Natural killer cell treated with Interleukin-12 subunit alpha and Interleukin-12 subunit beta and Interleukin-15 and Interleukin-18, amount 100 ng/mL, for 72 hours (primary cell): Measurements from ENCODE around the gene GMDS. TPM values are rescaled to one million over a fixed set of nuclear protein-coding genes. Genes with fewer than 3 reads are reported as not detected.
A peak's percentile ranks its signal among the peaks of the same experiment; 100 is the strongest.

Experiments used
- ATAC-seq, 2 donors: fragments of 150-1000 bp; cut with Tn5 transposase in 1 of 2; sonication (Bioruptor Pico), chemical (Tn5 transposase) in 1 of 2; 2 replicates each; pipeline ENCODE4 v1.10.0; 2021
- DNase-seq: peaks from one replicate; pipeline ENCODE4 v3.0.0; 2022; ENCODE audit warnings: low spot score
- H3K27ac Mint-ChIP-seq, 2 donors: 1 replicate in 1 of 2; 2 replicates in 1 of 2; pipeline ENCODE4 v1.8.0; 2022; ENCODE audit warnings: mixed read lengths in 2 of 2, mild to moderate bottlenecking in 1 of 2, moderate library complexity in 1 of 2
- H3K27me3 Mint-ChIP-seq, 2 donors: 1 replicate in 1 of 2; 2 replicates in 1 of 2; pipeline ENCODE4 v1.8.0; 2022; ENCODE audit warnings: mixed read lengths in 2 of 2
- H3K36me3 Mint-ChIP-seq: one replicate; pipeline ENCODE4 v1.8.0; 2022; ENCODE audit warnings: mixed read lengths
- H3K4me1 Mint-ChIP-seq, 2 donors: 1 replicate in 1 of 2; 2 replicates in 1 of 2; pipeline ENCODE4 v1.8.0; 2022; ENCODE audit warnings: low read depth in 2 of 2, mixed read lengths in 2 of 2, mild to moderate bottlenecking in 1 of 2
- H3K4me3 Mint-ChIP-seq: one replicate; pipeline ENCODE4 v1.8.0; 2022; ENCODE audit warnings: mixed read lengths
- H3K9me3 Mint-ChIP-seq: 2 replicates; pipeline ENCODE4 v1.8.0; 2022; ENCODE audit warnings: mixed read lengths
- total RNA-seq, 2 donors: library from RNA; stranded (reverse); gene quantifications; one replicate each; pipeline ENCODE4 v1.2.3, GENCODE V29; 2022

The GMDS gene
- total RNA-seq, 2 donors from 2014 or later = 23.7 to 39.4 TPM

DNA sequence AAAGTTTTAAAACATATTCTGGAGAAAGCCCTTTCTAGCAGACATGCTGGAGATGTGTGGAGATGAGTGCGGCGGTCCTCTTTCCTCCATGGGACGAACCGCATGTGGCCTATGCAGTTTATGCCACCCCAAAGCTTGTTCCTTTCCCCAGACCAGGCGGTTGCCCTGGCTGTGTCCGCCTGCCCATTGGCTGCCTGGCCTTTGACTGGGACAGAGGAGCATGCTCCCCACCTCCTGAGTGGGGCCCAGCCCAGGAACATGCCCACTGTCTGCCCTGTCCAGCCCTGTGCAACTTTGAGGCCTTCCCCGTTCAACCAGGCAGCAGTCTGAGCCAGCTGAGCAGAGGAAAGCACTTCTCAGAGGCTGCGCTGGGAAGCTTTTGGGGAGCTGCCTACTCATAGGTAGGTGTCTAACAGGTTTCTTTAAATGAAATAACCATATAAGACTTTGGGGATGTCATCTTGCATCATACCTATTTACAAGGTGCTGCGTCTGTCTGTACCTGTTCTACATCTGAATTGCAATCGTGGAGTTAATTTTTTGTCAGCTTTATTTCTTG, 615.1 kb downstream of the GMDS start:
- H3K27ac Mint-ChIP-seq = no peak overlapping the region
- no peaks in the 10 kb centered on the region for H3K9me3 Mint-ChIP-seq
- DNase-seq (no peak), ATAC-seq (no peak)
- H3K4me3 Mint-ChIP-seq = no peak overlapping the region
- no peaks in the 10 kb centered on the region for H3K36me3 Mint-ChIP-seq
- peaks cover 4 to 11% of the 10 kb centered on the region in 2 donors for H3K4me1 Mint-ChIP-seq
- H3K27me3 Mint-ChIP-seq = peaks cover 29 to 30% of the 10 kb centered on the region in 2 donors

DNA sequence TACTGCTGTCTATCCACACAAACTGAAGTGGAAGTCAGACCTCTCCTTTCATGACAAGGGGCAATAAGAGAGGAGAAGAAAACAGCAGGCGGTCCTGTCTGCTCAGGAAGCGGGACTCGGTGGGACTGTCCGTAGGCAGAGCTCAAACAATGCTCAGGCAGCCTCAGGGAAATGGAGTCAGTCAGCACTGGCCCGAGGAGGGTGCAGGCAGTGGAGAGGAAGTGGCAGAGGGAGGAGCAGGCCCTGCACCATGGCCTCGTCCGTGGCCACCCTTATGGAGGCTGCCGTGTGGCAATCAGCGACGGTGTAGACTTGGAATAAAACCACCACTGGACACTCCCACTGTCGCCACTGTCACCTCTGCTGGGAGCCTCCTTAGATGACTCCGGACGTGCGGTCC, 616.1 kb downstream of the GMDS start:
- ATAC-seq (peak in 1 of 2 donors; percentile 45), DNase-seq (no peak)
- peaks cover 32 to 33% of the 10 kb centered on the region in 2 donors for H3K27me3 Mint-ChIP-seq
- H3K36me3 Mint-ChIP-seq = no peaks in the 10 kb centered on the region
- no peak overlapping the region for H3K4me3 Mint-ChIP-seq
- H3K27ac Mint-ChIP-seq = no peak overlapping the region
- peaks cover 8 to 15% of the 10 kb centered on the region in 2 donors for H3K4me1 Mint-ChIP-seq
- no peaks in the 10 kb centered on the region for H3K9me3 Mint-ChIP-seq

GRCh38 chr6:1627827-1628560, 617.4 kb downstream of the GMDS start:
- no peak overlapping the region for H3K27ac Mint-ChIP-seq
- H3K4me1 Mint-ChIP-seq = peaks cover 8 to 15% of the 10 kb centered on the region in 2 donors
- H3K27me3 Mint-ChIP-seq = peaks cover 33 to 35% of the 10 kb centered on the region in 2 donors
- DNase-seq (no peak), ATAC-seq (no peak)
- no peak overlapping the region for H3K4me3 Mint-ChIP-seq
- no peaks in the 10 kb centered on the region for H3K9me3 Mint-ChIP-seq
- H3K36me3 Mint-ChIP-seq = no peaks in the 10 kb centered on the region

DNA sequence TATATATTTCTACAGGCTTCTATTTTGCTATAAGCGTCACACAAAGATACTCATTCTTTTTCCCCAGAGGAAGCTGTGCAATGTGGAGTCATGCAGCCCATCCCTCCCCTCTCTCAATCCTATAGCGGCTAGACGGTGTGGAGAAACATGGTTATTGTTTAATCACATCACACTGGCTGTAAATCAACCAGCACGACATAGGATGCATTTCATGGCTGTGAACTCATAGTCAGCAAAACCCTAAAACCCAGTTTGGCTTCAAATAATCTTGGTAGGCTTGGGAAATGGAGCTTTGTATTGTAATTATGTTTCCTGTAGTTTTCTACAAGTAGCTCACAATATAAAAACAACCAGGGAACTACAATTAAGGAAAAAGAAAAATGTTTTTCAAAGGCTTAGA, 618.9 kb downstream of the GMDS start:
- Mint-ChIP-seq H3K27ac (no peak overlapping the region), H3K4me1 (peaks cover 8 to 15% of the 10 kb centered on the region in 2 donors), H3K36me3 (peaks cover 6% of the 10 kb centered on the region), H3K9me3 (no peaks in the 10 kb centered on the region), H3K4me3 (no peak overlapping the region), H3K27me3 (peaks cover 33 to 37% of the 10 kb centered on the region in 2 donors)
- no peak for ATAC-seq
- no peak for DNase-seq

DNA sequence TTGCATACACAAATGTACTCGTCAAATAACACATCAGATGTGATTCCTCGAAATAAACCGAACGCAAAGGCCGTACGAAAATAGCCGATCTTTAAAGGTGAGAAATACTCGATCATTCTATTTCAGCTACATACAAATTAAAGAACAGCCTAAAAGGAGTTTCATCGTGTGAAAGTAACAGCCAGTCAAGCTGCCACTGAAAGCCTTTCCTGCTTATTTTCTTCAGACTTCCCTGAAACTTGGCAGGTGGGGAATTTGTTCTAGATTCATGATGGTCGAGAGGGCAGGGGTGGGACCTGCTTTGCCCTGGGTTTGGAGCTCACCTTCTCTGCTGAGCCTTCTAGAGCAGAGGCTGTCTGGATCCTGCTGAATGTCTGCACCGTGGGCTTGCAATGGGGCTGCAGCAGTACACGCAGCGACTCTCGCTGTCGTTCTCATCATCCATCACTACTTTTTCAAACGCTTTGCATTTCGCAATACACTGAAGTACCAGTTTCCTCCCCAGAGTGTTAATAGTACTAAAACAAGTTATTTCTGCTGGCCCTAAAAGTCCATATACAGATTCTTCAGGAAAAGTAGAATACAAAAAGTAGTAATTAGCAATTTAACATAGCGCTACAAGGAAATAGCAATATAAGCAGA, 619.5 kb downstream of the GMDS start:
- DNase-seq (no peak), ATAC-seq (no peak)
- Mint-ChIP-seq H3K27ac (no peak overlapping the region), H3K4me3 (peak overlapping the region; percentile 78), H3K27me3 (peaks cover 33 to 37% of the 10 kb centered on the region in 2 donors), H3K4me1 (peaks cover 8 to 15% of the 10 kb centered on the region in 2 donors), H3K36me3 (peaks cover 6% of the 10 kb centered on the region), H3K9me3 (no peaks in the 10 kb centered on the region)

- ATAC-seq (peak; percentile 34 to 40), DNase-seq (no peak)
- no peaks in the 10 kb centered on the region for H3K9me3 Mint-ChIP-seq
- peak overlapping the region; percentile 78 for H3K4me3 Mint-ChIP-seq
- H3K27ac Mint-ChIP-seq = no peak overlapping the region
- H3K36me3 Mint-ChIP-seq = peaks cover 6% of the 10 kb centered on the region
- peaks cover 33 to 35% of the 10 kb centered on the region in 2 donors for H3K27me3 Mint-ChIP-seq
- peaks cover 8 to 15% of the 10 kb centered on the region in 2 donors for H3K4me1 Mint-ChIP-seq
These were observed 620.3 kb downstream of the GMDS start for GRCh38 chr6:1624851-1625781.

- Mint-ChIP-seq H3K36me3 (peaks cover 6% of the 10 kb centered on the region), H3K27ac (no peak overlapping the region), H3K9me3 (no peaks in the 10 kb centered on the region), H3K4me1 (peaks cover 8 to 15% of the 10 kb centered on the region in 2 donors), H3K4me3 (peak overlapping the region; percentile 78), H3K27me3 (peaks cover 32 to 35% of the 10 kb centered on the region in 2 donors)
- DNase-seq (no peak), ATAC-seq (peak; percentile 69 to 82)
These were observed 621.2 kb downstream of the GMDS start for GRCh38 chr6:1624058-1624850.

- H3K27ac Mint-ChIP-seq = no peak overlapping the region
- H3K4me3 Mint-ChIP-seq = peak overlapping the region; percentile 49
- no peaks in the 10 kb centered on the region for H3K9me3 Mint-ChIP-seq
- ATAC-seq = no peak
- no peak for DNase-seq
- peaks cover 8 to 15% of the 10 kb centered on the region in 2 donors for H3K4me1 Mint-ChIP-seq
- peaks cover 6% of the 10 kb centered on the region for H3K36me3 Mint-ChIP-seq
- H3K27me3 Mint-ChIP-seq = peaks cover 27 to 33% of the 10 kb centered on the region in 2 donors
These were observed 621.7 kb downstream of the GMDS start for GRCh38 chr6:1623769-1624057.

- H3K4me3 Mint-ChIP-seq = peak overlapping the region; percentile 49
- H3K36me3 Mint-ChIP-seq = peaks cover 6% of the 10 kb centered on the region
- no peak for DNase-seq
- no peaks in the 10 kb centered on the region for H3K9me3 Mint-ChIP-seq
- H3K4me1 Mint-ChIP-seq = peaks cover 10 to 15% of the 10 kb centered on the region in 2 donors
- peaks cover 28 to 34% of the 10 kb centered on the region in 2 donors for H3K27me3 Mint-ChIP-seq
- ATAC-seq = no peak
- no peak overlapping the region for H3K27ac Mint-ChIP-seq
These were observed 622.3 kb downstream of the GMDS start for GRCh38 chr6:1622851-1623768.

GRCh38 chr6:1622220-1622850, 623.1 kb downstream of the GMDS start:
- no peaks in the 10 kb centered on the region for H3K9me3 Mint-ChIP-seq
- H3K4me3 Mint-ChIP-seq = no peak overlapping the region
- H3K27me3 Mint-ChIP-seq = peaks cover 33 to 41% of the 10 kb centered on the region in 2 donors
- H3K27ac Mint-ChIP-seq = no peak overlapping the region
- DNase-seq = no peak
- ATAC-seq = no peak
- H3K4me1 Mint-ChIP-seq = peaks cover 10 to 15% of the 10 kb centered on the region in 2 donors
- H3K36me3 Mint-ChIP-seq = peaks cover 6% of the 10 kb centered on the region

DNA sequence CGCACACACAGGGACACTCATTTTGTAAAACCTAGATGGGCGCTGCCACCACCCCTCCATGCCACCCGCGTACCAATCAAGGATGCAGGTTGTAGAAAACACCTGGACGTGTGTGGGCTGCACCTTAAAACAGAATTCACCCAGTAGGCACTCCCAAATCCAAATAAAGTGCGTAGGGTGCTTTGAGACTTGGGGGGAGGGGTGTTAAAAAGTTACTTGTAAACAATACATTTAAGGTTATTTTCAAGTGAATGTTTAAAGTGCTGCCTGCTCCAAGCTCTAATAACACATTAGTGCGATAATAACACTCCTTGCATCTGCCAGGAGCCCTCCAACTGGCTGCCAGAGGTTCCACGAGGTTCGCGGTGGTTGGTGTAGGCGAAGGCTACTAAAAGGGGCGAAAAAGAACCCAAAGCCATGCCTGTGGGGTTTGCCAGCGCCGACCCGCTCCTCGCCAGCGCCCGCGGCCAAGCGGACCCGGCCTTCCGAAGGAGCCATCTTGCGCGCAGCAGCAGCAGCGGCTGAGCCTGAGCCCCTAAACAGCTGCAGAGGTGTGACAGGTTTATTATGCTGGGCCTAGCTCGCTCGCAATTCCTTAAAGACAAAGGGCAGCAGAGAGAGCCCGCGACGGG, 624.2 kb downstream of the GMDS start:
- no peak overlapping the region for H3K4me3 Mint-ChIP-seq
- DNase-seq = no peak
- no peaks in the 10 kb centered on the region for H3K9me3 Mint-ChIP-seq
- H3K27ac Mint-ChIP-seq = no peak overlapping the region
- H3K27me3 Mint-ChIP-seq = peaks cover 33 to 37% of the 10 kb centered on the region in 2 donors
- peaks cover 10 to 11% of the 10 kb centered on the region in 2 donors for H3K4me1 Mint-ChIP-seq
- no peak for ATAC-seq
- H3K36me3 Mint-ChIP-seq = peaks cover 6% of the 10 kb centered on the region
